Colonic mucosa (tissue), 4 donors: ENCODE data around the gene CNOT1. TPM values are rescaled to one million over a fixed set of nuclear protein-coding genes. Genes with fewer than 3 reads are reported as not detected.

Source experiments
- DNase-seq: peaks from one replicate; pipeline ENCODE4 v3.0.0-alpha.2; 2020
- H3K27ac ChIP-seq: fragments of 200-600 bp; one replicate; pipeline ENCODE4 v1.8.0; 2021
- H3K27me3 ChIP-seq: fragments of 200-600 bp; one replicate; pipeline ENCODE4 v1.8.0; 2021
- H3K36me3 ChIP-seq: fragments of 200-600 bp; one replicate; pipeline ENCODE4 v1.8.0; 2021
- H3K4me1 ChIP-seq: fragments of 200-600 bp; one replicate; pipeline ENCODE4 v1.8.0; 2021; ENCODE audit warnings: mild to moderate bottlenecking
- H3K4me3 ChIP-seq: fragments of 200-600 bp; one replicate; pipeline ENCODE4 v1.8.0; 2021
- H3K9ac ChIP-seq, 2 donors: one replicate each; pipeline ENCODE4 v1.7.0; 2013; ENCODE audit warnings: control low read depth in 2 of 2, low read depth in 2 of 2, low read length in 2 of 2
- H3K9me3 ChIP-seq: fragments of 200-600 bp; one replicate; pipeline ENCODE4 v1.8.0; 2021
- intact Hi-C: fragments of 100-400 bp; cut with DNase I; formaldehyde crosslinking; loops from one replicate; pipeline ENCODE4 v1.14.1; 2022
- total RNA-seq, 2 donors: library from RNA; stranded (reverse); fragmentation: NEBNext Ultra II Directional in 1 of 2; extraction: Animal tissue kit (Norgen Biotek cat#: 25700) in 1 of 2; gene quantifications; one replicate each; pipeline ENCODE4 v1.2.1, GENCODE V29; 2021
- TF ChIP-seq, protein P1 (sequence below): fragments of 200-600 bp; IDR thresholded peaks from one replicate; pipeline ENCODE4 v1.8.0; 2022; ENCODE audit warnings: antibody characterized with exemption, mild to moderate bottlenecking
- donor health status: healthy.
- donor health status: DM: no; HTN: no; CAD: no.
- donor health status: DM: no; HTN: no; CAD: no.

CNOT1 gene
- total RNA-seq, 2 donors from 2014 or later: 237 to 268 TPM

DNA sequence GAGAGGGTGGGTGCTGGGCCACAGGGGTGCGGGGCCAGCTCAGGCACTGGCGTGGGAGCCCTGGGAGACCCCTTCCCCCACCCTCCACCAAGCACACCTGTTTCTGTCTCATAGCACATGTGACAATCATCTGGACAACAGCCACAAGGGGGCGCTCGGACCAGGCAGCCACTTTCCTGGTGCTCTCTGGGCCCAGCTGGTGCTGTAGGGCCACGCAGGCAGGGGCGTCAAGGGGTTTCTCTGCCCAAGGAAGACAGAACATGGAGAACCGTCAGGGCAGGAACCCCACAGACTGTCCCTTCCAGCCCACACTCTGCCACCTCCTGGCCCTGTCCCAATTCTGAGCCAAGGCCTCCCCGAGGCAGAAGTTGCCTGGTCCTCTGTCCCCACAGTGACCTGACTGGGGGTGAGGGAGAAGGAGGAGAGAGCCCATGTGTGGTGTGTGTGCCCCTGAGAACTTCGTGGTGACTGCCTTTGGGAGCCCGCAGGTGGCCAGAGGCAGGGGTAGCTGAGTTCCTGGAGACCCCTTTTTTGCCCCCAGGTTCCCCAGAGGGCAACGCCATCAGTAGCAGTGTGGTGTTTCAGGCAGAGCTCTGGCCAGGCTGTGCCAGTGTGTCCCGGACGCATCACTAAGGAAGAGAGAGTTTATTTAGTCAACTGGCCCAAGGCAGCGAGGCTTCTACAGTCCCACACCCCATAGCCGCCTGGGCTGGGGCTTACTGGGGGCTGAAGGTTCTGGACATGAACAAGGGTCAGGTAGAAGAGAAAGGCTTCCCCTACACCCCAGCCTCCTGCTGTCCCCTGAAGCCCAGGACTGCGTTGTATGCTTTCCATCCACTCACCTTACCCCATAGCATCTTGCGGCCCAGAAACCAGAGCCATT, 117.5 kb downstream of the CNOT1 start:
- peak; percentile 84 for DNase-seq
- H3K27ac ChIP-seq: no peak overlapping the region
- no peaks in the 10 kb centered on the region for H3K9me3 ChIP-seq
- TF ChIP-seq, protein P1, sequence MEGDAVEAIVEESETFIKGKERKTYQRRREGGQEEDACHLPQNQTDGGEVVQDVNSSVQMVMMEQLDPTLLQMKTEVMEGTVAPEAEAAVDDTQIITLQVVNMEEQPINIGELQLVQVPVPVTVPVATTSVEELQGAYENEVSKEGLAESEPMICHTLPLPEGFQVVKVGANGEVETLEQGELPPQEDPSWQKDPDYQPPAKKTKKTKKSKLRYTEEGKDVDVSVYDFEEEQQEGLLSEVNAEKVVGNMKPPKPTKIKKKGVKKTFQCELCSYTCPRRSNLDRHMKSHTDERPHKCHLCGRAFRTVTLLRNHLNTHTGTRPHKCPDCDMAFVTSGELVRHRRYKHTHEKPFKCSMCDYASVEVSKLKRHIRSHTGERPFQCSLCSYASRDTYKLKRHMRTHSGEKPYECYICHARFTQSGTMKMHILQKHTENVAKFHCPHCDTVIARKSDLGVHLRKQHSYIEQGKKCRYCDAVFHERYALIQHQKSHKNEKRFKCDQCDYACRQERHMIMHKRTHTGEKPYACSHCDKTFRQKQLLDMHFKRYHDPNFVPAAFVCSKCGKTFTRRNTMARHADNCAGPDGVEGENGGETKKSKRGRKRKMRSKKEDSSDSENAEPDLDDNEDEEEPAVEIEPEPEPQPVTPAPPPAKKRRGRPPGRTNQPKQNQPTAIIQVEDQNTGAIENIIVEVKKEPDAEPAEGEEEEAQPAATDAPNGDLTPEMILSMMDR: peak; percentile 75
- no peaks in the 10 kb centered on the region for H3K27me3 ChIP-seq
- H3K4me3 ChIP-seq: no peak overlapping the region
- H3K9ac ChIP-seq: no peak overlapping the region
- intact Hi-C loops: loop anchor here (5.0 kb wide), 2 partner anchors 150 to 245 kb away; no protein-coding TSS in a partner anchor
- H3K4me1 ChIP-seq: peaks cover 3% of the 10 kb centered on the region
- H3K36me3 ChIP-seq: no peaks in the 10 kb centered on the region

DNA sequence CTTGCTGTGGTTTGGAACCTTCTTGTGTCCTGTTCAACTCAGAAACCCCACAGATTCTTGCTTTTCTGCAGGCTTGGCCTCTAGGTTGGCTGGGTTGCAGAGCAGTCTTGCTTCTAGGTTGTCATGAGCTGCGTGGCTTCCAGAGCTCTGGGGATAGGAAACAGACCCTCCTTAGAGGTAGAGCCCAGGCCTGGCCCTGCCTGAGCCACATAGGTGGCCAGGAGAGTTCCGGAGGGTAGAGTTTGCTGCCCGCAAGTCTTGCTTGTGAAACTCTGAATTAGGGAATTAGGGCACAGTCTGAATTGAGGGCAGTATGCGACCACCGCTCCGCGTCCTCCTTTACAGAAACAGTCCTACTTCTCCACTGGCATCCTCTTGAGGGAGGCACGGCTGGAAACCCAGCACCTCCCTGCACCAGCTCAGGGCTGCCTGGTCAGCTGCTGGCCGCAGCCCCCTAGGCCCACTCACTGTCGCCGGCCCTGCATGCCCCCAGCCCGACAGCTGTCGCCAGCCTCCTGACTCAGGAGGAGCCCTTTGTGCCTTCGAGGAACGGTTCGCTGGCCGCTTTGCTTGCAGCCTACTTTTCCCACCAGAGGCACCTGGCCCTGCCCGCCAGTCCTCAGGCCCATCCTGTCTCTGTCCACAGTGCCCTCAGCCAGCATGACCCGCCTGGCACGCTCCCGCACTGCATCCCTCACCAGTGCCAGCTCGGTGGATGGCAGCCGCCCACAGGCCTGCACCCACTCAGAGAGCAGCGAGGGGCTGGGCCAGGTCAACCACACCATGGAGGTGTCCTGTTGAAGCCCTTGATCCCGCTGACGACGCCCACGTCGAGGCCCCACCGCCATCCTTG, 118.6 kb downstream of the CNOT1 start:
- TF ChIP-seq, protein P1: no peak
- intact Hi-C loops: loop anchor here (5.0 kb wide), 2 partner anchors 151 to 246 kb away; no protein-coding TSS in a partner anchor

GRCh38 chr16:58510097-58510775, 119.4 kb downstream of the CNOT1 start:
- Histone ChIP-seq H3K36me3 (no peaks in the 10 kb centered on the region), H3K9ac (no peak overlapping the region), H3K27me3 (no peaks in the 10 kb centered on the region), H3K4me3 (no peak overlapping the region), H3K4me1 (peaks cover 3% of the 10 kb centered on the region), H3K9me3 (no peaks in the 10 kb centered on the region), H3K27ac (no peak overlapping the region)
- intact Hi-C loops: loop anchor here (5.0 kb wide), 2 partner anchors 152 to 247 kb away; no protein-coding TSS in a partner anchor
- TF ChIP-seq, protein P1: no peak
- no peak for DNase-seq

More for the DNA sequence above, 118.6 kb downstream of the CNOT1 start:
- no peak overlapping the region for H3K9ac ChIP-seq
- no peaks in the 10 kb centered on the region for H3K36me3 ChIP-seq
- DNase-seq: no peak
- peaks cover 3% of the 10 kb centered on the region for H3K4me1 ChIP-seq
- no peak overlapping the region for H3K4me3 ChIP-seq
- no peak overlapping the region for H3K27ac ChIP-seq
- no peaks in the 10 kb centered on the region for H3K9me3 ChIP-seq
- no peaks in the 10 kb centered on the region for H3K27me3 ChIP-seq

- H3K4me1 ChIP-seq: no peaks in the 10 kb centered on the region
- TF ChIP-seq, protein P1: no peak
- no peaks in the 10 kb centered on the region for H3K9me3 ChIP-seq
- no peak overlapping the region for H3K4me3 ChIP-seq
- no peak overlapping the region for H3K27ac ChIP-seq
- H3K27me3 ChIP-seq: no peaks in the 10 kb centered on the region
- intact Hi-C loops: loop anchor here (5.0 kb wide), 2 partner anchors 153 to 248 kb away; no protein-coding TSS in a partner anchor
- no peak for DNase-seq
- H3K36me3 ChIP-seq: no peaks in the 10 kb centered on the region
- H3K9ac ChIP-seq: no peak overlapping the region
These were observed 120.2 kb downstream of the CNOT1 start for GRCh38 chr16:58509256-58510096.
